ENCODE measurements around the gene CD68.

DNA sequence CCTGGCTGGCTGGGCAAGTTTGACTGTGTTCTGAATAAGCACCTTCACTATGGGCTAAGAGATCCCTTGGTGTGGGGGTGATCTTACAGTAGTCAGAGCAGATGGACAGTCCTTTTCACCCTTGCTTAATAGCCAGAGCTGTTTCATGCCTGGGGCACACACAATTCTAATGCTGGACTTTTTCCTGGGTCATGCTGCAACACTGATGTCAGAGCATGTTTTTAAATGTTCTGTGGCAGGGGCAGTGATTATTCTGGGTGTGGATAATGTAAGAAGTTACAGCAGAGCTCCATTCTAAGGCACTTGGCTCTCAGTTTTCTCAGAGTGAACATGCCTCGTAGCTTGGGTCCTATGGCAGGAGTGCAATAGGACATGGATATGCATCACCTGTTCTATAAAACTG, 4.0 kb upstream of the CD68 start:
- TF ChIP-seq CTCF (IDR thresholded peaks at IDR 0.05): no peak
- no peak for TF ChIP-seq POLR2A (IDR thresholded peaks at IDR 0.05)
